Activated T-cell treated with anti-CD3 and anti-CD28 coated beads, Interleukin-2, amount 50 U/mL, for 1 hour (primary cell): Measurements from ENCODE around the gene NOS1AP.
"Not testable (repeated sequence)": the region's sequence is repeated elsewhere in the genome, so short reads cannot be mapped to it uniquely, and the experiment has no call there.

Experiments
- DNase-seq: peaks from one replicate; pipeline ENCODE4 v3.0.0-alpha.2; 2020

Gene NOS1AP

GRCh38 chr1:162351874-162352273 lies 282.4 kb downstream of the NOS1AP start:
- DNase-seq: not testable (repeated sequence)

DNA sequence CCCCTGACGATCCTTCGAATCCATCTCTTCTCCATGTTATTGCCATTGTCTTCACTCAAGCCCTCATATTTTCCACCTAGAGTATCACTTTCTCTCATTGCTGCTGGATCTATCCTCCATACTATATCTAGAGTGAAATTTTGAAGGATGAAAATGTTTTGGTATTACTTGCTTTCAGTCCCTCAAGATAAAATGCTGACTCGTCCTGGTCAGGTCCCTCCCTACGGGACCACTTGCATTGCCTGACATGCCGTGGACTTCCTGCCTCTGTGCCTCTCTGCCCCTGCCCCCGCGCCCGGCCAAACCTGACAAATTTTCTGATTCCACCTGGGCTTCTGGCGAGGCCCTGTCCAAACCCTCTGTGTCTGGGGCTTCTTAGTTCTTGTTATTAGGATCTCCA lies 283.6 kb downstream of the NOS1AP start:
- DNase-seq: no peak

GRCh38 chr1:162353702-162354101 lies 284.2 kb downstream of the NOS1AP start:
- no peak for DNase-seq

- DNase-seq: no peak
Observed at GRCh38 chr1:162357681-162358266, 288.3 kb downstream of the NOS1AP start.

DNA sequence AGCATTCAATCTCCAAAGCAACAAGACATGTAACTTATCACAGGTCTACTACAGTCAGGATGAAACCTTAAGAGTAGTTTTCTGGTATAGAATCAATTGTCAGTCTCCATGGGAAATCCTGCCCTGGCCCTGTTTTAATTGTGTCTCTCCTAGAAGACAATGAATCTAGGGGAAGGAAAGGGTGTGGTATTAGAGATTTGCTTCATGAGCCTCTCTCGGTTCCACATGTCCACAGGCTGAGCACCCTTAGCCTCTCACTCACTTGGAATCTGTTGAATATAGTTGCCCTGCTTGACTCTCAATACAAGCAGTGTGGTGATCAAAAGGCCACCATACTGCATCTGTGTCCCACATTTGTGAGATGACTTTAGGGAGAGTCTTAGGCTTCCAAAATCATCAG lies 289.4 kb downstream of the NOS1AP start:
- DNase-seq: no peak

- DNase-seq: no peak
Observed at GRCh38 chr1:162359523-162360236, 290.2 kb downstream of the NOS1AP start.

DNA sequence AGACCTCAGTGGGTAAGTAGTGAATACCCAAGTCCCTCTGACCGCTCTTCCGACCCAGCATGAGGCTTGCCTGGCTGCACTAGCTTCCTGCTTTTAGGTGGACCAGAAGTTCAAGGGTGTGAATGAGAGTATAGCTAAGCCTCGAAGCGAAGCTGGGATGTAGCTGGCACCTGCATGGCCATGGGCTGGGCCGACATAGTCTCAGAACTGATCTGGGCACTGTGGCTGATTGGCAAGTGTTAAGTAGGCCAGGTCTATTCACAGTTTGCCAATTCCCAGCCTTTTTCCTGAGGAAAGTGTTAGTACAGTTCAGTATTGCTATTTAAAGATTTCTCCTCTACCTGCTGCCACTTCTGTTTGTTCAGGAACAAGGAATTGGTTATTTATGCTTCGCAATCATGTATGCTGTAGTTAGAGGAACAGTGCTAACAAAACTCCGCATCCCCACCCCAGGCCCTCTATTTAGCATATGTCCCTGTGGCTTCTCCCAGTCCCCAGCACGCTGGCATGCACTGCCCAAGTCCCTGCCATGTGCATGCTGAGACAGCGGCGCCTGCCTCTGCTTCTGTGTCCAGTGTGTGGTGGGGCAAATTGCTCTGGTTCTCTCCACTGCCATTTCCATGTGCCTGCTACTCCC lies 290.9 kb downstream of the NOS1AP start:
- DNase-seq: no peak

GRCh38 chr1:162360874-162361260 lies 291.4 kb downstream of the NOS1AP start:
- DNase-seq: no peak

GRCh38 chr1:162361349-162361748 lies 291.9 kb downstream of the NOS1AP start:
- no peak for DNase-seq

GRCh38 chr1:162363823-162364222 lies 294.3 kb downstream of the NOS1AP start:
- no peak for DNase-seq

- DNase-seq: no peak
Observed at GRCh38 chr1:162364498-162364897, 295.0 kb downstream of the NOS1AP start.

DNA sequence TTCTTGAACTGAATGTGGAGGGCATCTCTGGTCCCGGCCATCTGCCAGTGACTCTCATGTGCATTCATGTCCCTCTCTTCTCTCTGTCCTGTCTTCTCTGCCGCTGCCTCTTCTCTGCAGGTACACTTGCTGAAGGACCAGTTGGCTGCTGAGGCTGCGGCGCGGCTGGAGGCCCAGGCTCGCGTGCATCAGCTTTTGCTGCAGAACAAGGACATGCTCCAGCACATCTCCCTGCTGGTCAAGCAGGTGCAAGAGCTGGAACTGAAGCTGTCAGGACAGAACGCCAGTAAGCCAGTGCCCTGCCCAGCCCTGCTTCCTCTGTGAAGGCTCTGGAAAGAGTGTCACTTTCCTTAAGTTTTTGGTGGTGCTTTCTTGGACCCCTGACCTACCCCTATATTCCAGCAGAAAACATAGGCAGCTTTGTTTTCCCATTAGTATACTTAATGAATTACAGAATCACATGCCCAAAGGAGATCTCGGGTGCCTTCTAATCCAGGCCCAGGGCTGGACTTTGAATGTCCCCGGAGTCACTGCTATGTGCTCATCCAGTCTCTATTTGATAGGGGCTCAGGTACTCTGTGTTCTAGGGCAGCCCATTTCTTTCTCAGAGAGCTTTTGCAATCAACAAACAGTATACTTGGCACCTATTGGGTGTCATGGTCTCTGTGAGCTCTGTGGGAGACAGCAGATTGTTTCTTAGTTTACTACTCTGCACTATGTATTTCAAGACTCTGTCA lies 296.0 kb downstream of the NOS1AP start:
- no peak for DNase-seq

DNA sequence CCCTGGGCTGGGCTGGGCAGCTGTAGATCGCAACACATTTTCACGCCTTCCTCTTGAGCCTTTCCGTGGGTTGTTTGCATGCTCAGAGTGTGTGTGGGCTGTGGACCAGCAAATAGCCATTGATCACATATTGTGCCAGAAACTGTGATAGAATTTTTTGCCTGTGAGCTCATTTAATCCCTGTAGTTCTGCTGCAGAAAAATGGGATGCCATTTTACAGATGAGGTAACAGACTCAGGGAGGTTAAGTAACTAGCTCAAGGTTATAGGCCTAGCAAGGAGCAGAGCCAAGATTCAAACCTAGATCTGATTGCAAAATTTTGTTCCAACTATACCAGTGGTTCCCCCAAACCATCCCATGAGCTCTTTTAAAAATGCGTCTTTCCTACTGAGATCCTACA lies 296.7 kb downstream of the NOS1AP start:
- DNase-seq: no peak

DNA sequence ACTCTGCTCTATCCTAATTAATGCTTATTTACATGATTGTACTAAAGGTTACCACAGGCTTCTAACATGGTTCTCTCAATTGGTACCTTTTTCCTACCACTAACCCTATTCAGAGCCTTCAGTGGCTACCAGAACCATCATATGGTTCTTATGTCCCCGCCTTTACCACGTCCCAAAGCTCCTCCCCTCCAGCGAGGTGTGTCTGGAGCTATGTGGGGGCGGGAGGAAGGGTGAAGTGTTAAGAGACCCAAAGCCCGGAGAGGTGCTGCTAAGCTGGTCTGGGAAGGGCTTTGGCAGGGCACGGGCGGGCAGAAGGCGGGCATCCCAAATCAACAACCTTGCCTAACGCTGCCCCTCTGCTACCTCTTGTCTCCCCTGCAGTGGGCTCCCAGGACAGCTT lies 297.2 kb downstream of the NOS1AP start:
- DNase-seq: no peak

DNA sequence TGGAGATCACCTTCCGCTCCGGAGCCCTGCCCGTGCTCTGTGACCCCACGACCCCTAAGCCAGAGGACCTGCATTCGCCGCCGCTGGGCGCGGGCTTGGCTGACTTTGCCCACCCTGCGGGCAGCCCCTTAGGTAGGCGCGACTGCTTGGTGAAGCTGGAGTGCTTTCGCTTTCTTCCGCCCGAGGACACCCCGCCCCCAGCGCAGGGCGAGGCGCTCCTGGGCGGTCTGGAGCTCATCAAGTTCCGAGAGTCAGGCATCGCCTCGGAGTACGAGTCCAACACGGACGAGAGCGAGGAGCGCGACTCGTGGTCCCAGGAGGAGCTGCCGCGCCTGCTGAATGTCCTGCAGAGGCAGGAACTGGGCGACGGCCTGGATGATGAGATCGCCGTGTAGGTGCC lies 297.6 kb downstream of the NOS1AP start:
- DNase-seq: no peak

- DNase-seq: no peak
Observed at GRCh38 chr1:162367772-162368171, 298.3 kb downstream of the NOS1AP start.

- DNase-seq: no peak
Observed at GRCh38 chr1:162368451-162368850, 299.0 kb downstream of the NOS1AP start.

DNA sequence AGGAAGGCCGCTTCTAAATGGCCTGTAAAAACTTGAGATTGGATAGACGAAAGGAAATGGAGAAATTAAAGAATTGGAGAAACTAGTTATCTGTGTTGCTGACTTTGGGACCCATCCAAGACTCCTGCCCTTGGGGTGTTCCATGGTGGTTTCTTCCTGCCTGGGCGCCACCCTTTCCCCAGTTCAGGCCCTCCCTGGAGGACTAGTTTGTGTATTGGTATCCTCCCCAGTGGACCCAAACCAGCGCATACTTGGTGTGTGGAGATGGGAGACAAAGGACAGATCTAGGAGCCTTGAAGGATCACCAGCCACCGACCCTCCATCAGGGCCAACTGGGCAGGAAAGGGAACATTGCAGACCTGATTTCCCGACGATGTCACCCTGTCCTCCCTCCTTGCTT lies 300.1 kb downstream of the NOS1AP start:
- DNase-seq: no peak

DNA sequence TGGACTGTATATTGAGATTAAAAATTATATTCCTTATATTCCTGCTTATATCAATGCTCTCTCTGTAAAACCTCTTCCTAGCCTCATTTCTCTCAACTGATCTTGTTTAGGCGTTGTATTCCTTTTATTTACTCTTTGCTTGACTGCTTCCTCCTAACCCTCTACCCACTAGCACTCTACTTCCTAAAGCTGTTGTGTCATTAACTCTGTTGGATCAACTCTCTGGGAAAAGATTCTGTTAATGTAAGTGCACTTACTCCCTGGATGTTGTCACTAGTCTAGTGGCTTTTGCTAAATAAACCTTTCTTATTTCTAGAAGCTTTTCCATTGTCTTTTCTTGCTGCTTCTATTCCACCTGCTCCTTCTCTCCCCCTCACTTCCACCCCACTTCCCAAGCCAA lies 300.7 kb downstream of the NOS1AP start:
- no peak for DNase-seq

DNA sequence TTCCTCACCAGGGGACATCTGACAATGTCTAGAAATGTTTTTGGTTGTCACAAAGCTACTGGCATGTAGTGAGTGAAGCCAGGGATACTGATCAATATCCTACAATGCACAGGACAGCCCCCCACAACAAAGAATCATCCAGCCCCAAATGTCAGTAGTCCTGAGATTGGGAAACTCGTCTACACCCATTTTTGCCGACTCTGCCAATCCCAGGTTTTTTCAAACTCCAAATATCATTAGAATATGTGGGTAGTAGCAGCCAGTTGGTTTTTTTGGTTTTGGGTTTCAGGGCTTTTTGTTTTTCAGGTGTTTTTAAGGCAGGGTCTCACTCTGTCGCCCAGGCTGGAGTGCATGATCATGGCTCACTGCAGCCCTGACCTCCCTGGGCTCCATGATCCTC lies 301.2 kb downstream of the NOS1AP start:
- DNase-seq: no peak

DNA sequence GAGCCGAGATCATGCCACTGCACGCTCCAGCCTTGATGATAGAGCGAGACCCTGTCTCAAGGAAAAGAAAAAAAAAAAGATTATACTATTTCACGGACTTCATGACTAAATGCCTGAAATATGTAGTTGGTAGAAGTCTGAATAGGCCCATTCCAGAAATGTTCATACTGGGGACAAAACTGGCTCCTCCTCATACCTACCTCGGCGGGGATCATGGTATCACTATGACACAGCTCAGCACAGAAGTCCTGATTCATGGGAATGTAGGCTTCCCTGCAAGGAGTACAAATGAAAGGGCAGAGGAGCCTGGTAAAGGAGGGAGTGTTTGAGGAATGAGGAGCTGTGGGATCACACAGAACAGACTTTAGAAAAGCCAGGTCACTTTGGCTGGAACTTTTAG lies 302.1 kb downstream of the NOS1AP start:
- DNase-seq: no peak

DNA sequence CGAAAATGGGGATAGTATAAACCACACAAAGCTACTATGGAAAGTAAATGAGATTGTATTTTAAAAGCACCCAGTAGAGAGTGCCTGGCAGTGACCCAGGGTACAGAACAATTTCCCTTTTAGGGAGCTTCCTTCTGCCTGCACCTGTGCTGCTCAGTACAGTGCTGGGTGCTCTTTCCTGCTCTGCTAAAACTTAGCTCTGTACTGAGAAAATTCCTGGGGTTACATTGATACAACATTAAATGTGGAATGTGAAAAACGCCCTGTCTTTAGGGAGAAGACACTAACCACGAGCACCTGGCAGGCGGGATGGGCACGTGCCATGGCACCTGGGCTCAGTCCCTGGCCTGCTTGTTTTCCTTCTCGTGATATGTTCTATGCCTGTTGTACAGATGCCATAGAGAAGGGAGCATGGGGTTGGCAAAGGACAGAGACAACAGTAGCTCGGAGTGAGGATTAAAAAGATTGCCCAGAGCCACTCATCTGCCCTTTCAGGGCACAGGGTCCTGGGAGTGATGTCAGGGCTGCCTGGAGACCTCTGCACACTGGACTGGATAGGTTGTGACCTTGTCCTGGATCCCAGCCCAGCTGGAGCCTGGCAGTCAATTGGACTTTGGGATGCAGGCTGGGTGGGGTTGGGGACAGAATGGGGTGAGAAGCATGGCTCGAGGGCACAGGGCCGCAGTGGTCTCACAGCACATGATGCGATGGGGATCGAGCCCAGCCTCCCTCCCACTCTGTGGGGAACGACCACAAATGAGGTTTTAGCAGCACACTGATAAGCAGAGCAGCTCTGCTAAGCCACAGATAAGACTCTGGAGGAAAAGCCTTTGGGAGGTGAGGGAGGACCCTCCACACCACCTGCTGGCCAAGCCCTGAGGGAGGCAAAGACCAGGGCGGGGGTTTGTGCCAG lies 302.9 kb downstream of the NOS1AP start:
- DNase-seq: no peak

DNA sequence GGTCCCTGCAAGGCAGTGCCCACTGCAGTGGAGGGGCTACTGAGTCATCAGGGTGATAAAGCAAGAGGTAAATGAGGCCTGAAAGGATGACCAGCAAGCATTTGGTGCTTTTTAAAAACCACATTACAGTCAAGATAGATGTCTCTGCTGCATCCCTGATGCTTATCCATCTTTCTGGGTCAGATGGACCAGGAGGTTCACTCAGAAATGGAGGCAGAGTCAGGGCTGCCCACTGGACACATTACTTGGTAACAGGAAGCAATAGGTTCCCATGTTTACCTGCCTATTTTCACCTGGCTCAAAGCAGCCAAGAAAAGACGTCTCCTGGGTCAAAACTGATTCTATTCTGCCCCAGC lies 303.6 kb downstream of the NOS1AP start:
- DNase-seq: no peak
